K562 (cell line): ENCODE results near the gene ZNF222. TPM values are rescaled to one million over a fixed set of nuclear protein-coding genes. Genes with fewer than 3 reads are reported as not detected.

Source experiments
- ATF4 ChIP-seq: fragments of 450-650 bp; formaldehyde crosslinking; IDR thresholded peaks from 2 replicates; pipeline ENCODE4 v1.4.0; 2022; ENCODE audit warnings: mild to moderate bottlenecking, moderate library complexity
- BRF1 ChIP-seq: IDR thresholded peaks from 3 replicates; pipeline ENCODE4 v1.6.1; 2011; ENCODE audit warnings: borderline replicate concordance, mild to moderate bottlenecking; ENCODE audit not compliant: insufficient read length; ENCODE audit errors: extremely low read depth
- CREB1 ChIP-seq, 2 experiments: sonication (generic) in 1 of 2; formaldehyde crosslinking in 1 of 2; IDR thresholded peaks; 2 replicates each; pipeline versions ENCODE4 v1.6.1 to v1.8.0; 2012 to 2022; ENCODE audit warnings: inconsistent platforms in 1 of 2, mild to moderate bottlenecking in 1 of 2, missing genetic modification reagents in 1 of 2, moderate library complexity in 1 of 2
- DDX20 ChIP-seq: fragments of 450-650 bp; IDR thresholded peaks from 2 replicates; pipeline ENCODE4 v1.6.1; 2016; ENCODE audit warnings: missing genetic modification characterization, low read depth, mild to moderate bottlenecking, missing compliant biosample characterization, moderate library complexity
- DMBX1 ChIP-seq: fragments of 250-450 bp; sonication (Bioruptor Pico); IDR thresholded peaks from 2 replicates; pipeline ENCODE4 v1.8.0; 2022; ENCODE audit warnings: inconsistent platforms, mild to moderate bottlenecking, moderate library complexity, borderline replicate concordance
- EHMT2 ChIP-seq: fragments of 450-650 bp; IDR thresholded peaks from 2 replicates; pipeline ENCODE4 v1.6.1; 2018; ENCODE audit warnings: antibody characterized with exemption
- ESRRA ChIP-seq: fragments of 450-650 bp; IDR thresholded peaks from 2 replicates; pipeline ENCODE4 v1.6.1; 2014; ENCODE audit warnings: low read depth, mild to moderate bottlenecking, moderate library complexity, borderline replicate concordance
- MBD2 ChIP-seq: sonication (generic); IDR thresholded peaks from 2 replicates; pipeline ENCODE4 v1.6.1; 2016; ENCODE audit warnings: low read depth, borderline replicate concordance
- NCOA1 ChIP-seq: fragments of 450-650 bp; IDR thresholded peaks from 2 replicates; pipeline ENCODE4 v1.6.1; 2016; ENCODE audit warnings: low read depth
- POLR2A ChIP-seq: fragments of 450-650 bp; conservative IDR thresholded peaks from 2 replicates; pipeline ENCODE4 v1.6.1; 2016
- POU5F1 ChIP-seq: fragments of 150-350 bp; IDR thresholded peaks from 2 replicates; pipeline ENCODE4 v1.6.1; 2014; ENCODE audit warnings: borderline replicate concordance, low read length, low read depth, mild to moderate bottlenecking; ENCODE audit not compliant: partially characterized antibody
- SMAD3 ChIP-seq: fragments of 450-650 bp; formaldehyde crosslinking; conservative IDR thresholded peaks from 2 replicates; pipeline ENCODE4 v1.4.0; 2020; ENCODE audit warnings: mild to moderate bottlenecking
- SNAPC5 ChIP-seq: fragments of 250-450 bp; sonication (Bioruptor Pico); IDR thresholded peaks from 2 replicates; pipeline ENCODE4 v1.8.0; 2021; ENCODE audit warnings: moderate library complexity, mild to moderate bottlenecking, inconsistent platforms
- TEAD1 ChIP-seq, 2 experiments: fragments of 450-650 bp in 1 of 2; sonication (generic) in 1 of 2; formaldehyde crosslinking; IDR thresholded peaks; 2 replicates each; pipeline versions ENCODE4 v1.4.0 to v1.8.0; 2020 to 2022; ENCODE audit warnings: mild to moderate bottlenecking in 2 of 2, missing genetic modification reagents in 1 of 2
- ZBTB7A ChIP-seq: IDR thresholded peaks from 2 replicates; pipeline ENCODE4 v1.6.1; 2011; ENCODE audit warnings: low read depth, mild to moderate bottlenecking, low read length, moderate library complexity, borderline replicate concordance; ENCODE audit not compliant: control insufficient read depth
- ZNF318 ChIP-seq, 2 experiments: fragments of 450-650 bp; IDR thresholded peaks; 2 replicates each; pipeline ENCODE4 v1.6.1; 2016; ENCODE audit warnings: mild to moderate bottlenecking in 2 of 2, borderline replicate concordance in 1 of 2, low read depth in 1 of 2, moderate library complexity in 1 of 2
- ZSCAN29 ChIP-seq: fragments of 450-650 bp; IDR thresholded peaks from 2 replicates; pipeline ENCODE4 v1.6.1; 2017
- polyA plus RNA-seq, 8 experiments: library from polyadenylated mRNA; depleted of rRNA in 4 of 8; stranded (reverse) in 5 of 8; unstranded in 3 of 8; fragments of >200 nt; fragmentation: Nextera tagmentation in 2 of 8; fragmentation: Illumina TruSeq in 1 of 8; extraction: Ambion mirVana in 2 of 8; extraction: Trizol in 1 of 8; gene quantifications; 2 replicates each; pipeline versions ENCODE4 v1.2.1 to v1.2.3, GENCODE V29; 2011 to 2014; ENCODE audit warnings: inconsistent platforms in 1 of 8, missing spikeins in 1 of 8
- total RNA-seq, 7 experiments: library from RNA; depleted of rRNA in 6 of 7; stranded (reverse); fragments of >200 nt in 6 of 7; fragmentation: Illumina TruSeq in 2 of 7; extraction: Trizol in 2 of 7; gene quantifications; 2 replicates each; pipeline versions ENCODE4 v1.2.1 to v1.2.3, GENCODE V29; 2011 to 2021; ENCODE audit warnings: low replicate concordance in 1 of 7

Gene ZNF222
- total and polyA plus RNA-seq, 9 of the 15 experiments (the other 6 are each of a cell fraction or from before 2014, with no cell fraction given) = 2.3 to 4.5 (median 3.0) TPM

GRCh38 chr19:44002566-44003460, 22.4 kb upstream of the ZNF222 start, which contains the start of gene ZNF230 (continued):
- peak; percentile 20; the same call in 1 of the 2 replicates for TF ChIP-seq ZBTB7A
- peak; percentile 76; the same call in 1 of the 2 replicates for TF ChIP-seq ESRRA
- TF ChIP-seq NCOA1 = 0 out of 2 replicates have a peak, but pooled peaks have one; percentile 14
- TF ChIP-seq POLR2A = peak; percentile 74
- peak; percentile 70 for TF ChIP-seq CREB1 (IDR thresholded peaks at IDR 0.05)
- peak; percentile 52; the same call in 1 of the 2 replicates for TF ChIP-seq CREB1 (CRISPR knock-in tag; IDR thresholded peaks at IDR 0.05)
- peak; percentile 45; the same call in 1 of the 2 replicates for TF ChIP-seq DMBX1
- no peak for TF ChIP-seq SNAPC5
- no peak for TF ChIP-seq DDX20 (tag)
- peak; percentile 84 for TF ChIP-seq MBD2
- TF ChIP-seq EHMT2 = peak; percentile 42; the same call in 1 of the 2 replicates
- TF ChIP-seq ZNF318 (IDR thresholded peaks at IDR 0.05; ENCODE audit: borderline replicate concordance in 1 of 2, low read depth in 1 of 2) = no peak
- TF ChIP-seq TEAD1 (CRISPR knock-in tag; IDR thresholded peaks at IDR 0.05) = 0 out of 4 replicates have a peak, but pooled peaks of 1 of the 2 experiments have one; percentile 34
- peak; percentile 48 for TF ChIP-seq POU5F1
- TF ChIP-seq ZSCAN29 = peak; percentile 66; the same call in 1 of the 2 replicates
- 0 out of 2 replicates have a peak, but pooled peaks have one; percentile 44 for TF ChIP-seq ATF4 (CRISPR knock-in tag)
- no peak for TF ChIP-seq BRF1
- 0 out of 2 replicates have a peak, but pooled peaks have one; percentile 40 for TF ChIP-seq SMAD3 (CRISPR knock-in tag)
